A673 (cell line): ENCODE data around the gene POLA1. TPM values are rescaled to one million over a fixed set of nuclear protein-coding genes. Genes with fewer than 3 reads are reported as not detected.

Experiments
- BruUV-seq: library from RNA; stranded (reverse); fragments of 400-500 nt; replicated peaks from 2 replicates; lab custom pipeline; 2021; lab: Mats Ljungman, UMichigan
- CTCF ChIA-PET: fragments of 300-600 bp; sonication (Branson Sonifier 250); formaldehyde crosslinking; loops from one replicate; lab custom pipeline; 2022; ENCODE audit warnings: antibody characterized with exemption; lab: Charles Lee
- POLR2A ChIA-PET: fragments of 300-600 bp; sonication (Branson Sonifier 250); formaldehyde crosslinking; loops from one replicate; lab custom pipeline; 2022; ENCODE audit warnings: antibody characterized with exemption; ENCODE audit not compliant: low non-redundant PET; lab: Charles Lee
- DNase-seq: peaks from one replicate; pipeline ENCODE4 v3.0.0-alpha.2; 2015; ENCODE audit warnings: low spot score
- H3K27ac ChIP-seq: fragments of 200-600 bp; sonication (generic); 2 replicates; pipeline ENCODE4 v1.5.1; 2016; ENCODE audit warnings: mixed run types, low read depth, mild to moderate bottlenecking, mixed read lengths, antibody characterized with exemption, low read length; ENCODE audit not compliant: poor library complexity, severe bottlenecking
- H3K27me3 ChIP-seq: fragments of 200-600 bp; sonication (generic); replicated peaks from 2 replicates; pipeline ENCODE4 v1.6.1; 2017; ENCODE audit warnings: mixed run types, low read depth, mild to moderate bottlenecking, mixed read lengths, antibody characterized with exemption, low read length; ENCODE audit not compliant: insufficient read depth, poor library complexity
- H3K36me3 ChIP-seq: fragments of 200-600 bp; sonication (generic); 2 replicates; pipeline ENCODE4 v1.6.1; 2016; ENCODE audit warnings: mixed run types, mild to moderate bottlenecking, mixed read lengths, antibody characterized with exemption, low read length; ENCODE audit not compliant: insufficient read depth, poor library complexity, severe bottlenecking
- H3K4me1 ChIP-seq: fragments of 200-600 bp; sonication (generic); 2 replicates; pipeline ENCODE4 v1.6.1; 2017; ENCODE audit warnings: mixed run types, mild to moderate bottlenecking, mixed read lengths, antibody characterized with exemption, low read length; ENCODE audit not compliant: insufficient read depth, poor library complexity, severe bottlenecking
- H3K4me3 ChIP-seq: fragments of 200-600 bp; sonication (generic); 2 replicates; pipeline ENCODE4 v1.5.1; 2016; ENCODE audit warnings: low read depth, mixed run types, mild to moderate bottlenecking, mixed read lengths, low read length; ENCODE audit not compliant: poor library complexity, severe bottlenecking
- H3K9me3 ChIP-seq: fragments of 200-600 bp; sonication (generic); 2 replicates; pipeline ENCODE4 v1.6.1; 2016; ENCODE audit warnings: mixed run types, low read depth, mild to moderate bottlenecking, mixed read lengths, antibody characterized with exemption, low read length; ENCODE audit not compliant: poor library complexity, severe bottlenecking
- CTCF ChIP-seq: fragments of 300-800, 200-600 bp; sonication (generic); conservative IDR thresholded peaks from 2 replicates; pipeline ENCODE4 v1.5.1; 2017; ENCODE audit warnings: low read depth, mild to moderate bottlenecking, antibody characterized with exemption, low read length, moderate library complexity, mixed read lengths
- EZH2 ChIP-seq: fragments of 200-600 bp; sonication (generic); IDR thresholded peaks from 2 replicates; pipeline ENCODE4 v1.6.1; 2017; ENCODE audit warnings: borderline replicate concordance, low read depth, mild to moderate bottlenecking, mixed read lengths, antibody characterized with exemption, low read length; ENCODE audit not compliant: poor library complexity, severe bottlenecking
- intact Hi-C: fragments of 100-400 bp; cut with micrococcal nuclease; formaldehyde crosslinking; loops from one replicate; pipeline ENCODE4 v1.10.0; 2022; ENCODE audit not compliant: unreplicated experiment
- total RNA-seq: library from RNA; stranded (reverse); gene quantifications from 2 replicates; pipeline ENCODE4 v1.2.3, GENCODE V29; 2021

POLA1 gene
- total RNA-seq, 1 experiment from 2014 or later = 44.9 TPM

- Histone ChIP-seq H3K4me1 (peaks cover 25% of the 10 kb centered on the region), H3K27me3 (peaks cover 16% of the 10 kb centered on the region), H3K4me3 (no peak overlapping the region), H3K36me3 (no peaks in the 10 kb centered on the region), H3K27ac (no peak overlapping the region), H3K9me3 (no peaks in the 10 kb centered on the region)
- intact Hi-C loops = no loop called here
- no peak for DNase-seq
- ChIA-PET POLR2A (no interaction called here), CTCF (no interaction called here)
- TF ChIP-seq EZH2 (no peak), CTCF (no peak)
- BruUV-seq = no TSS peak
Measured at GRCh38 chrX:24987731-24988130, 294.0 kb downstream of the POLA1 start.

- H3K27me3 ChIP-seq = peaks cover 14% of the 10 kb centered on the region
- ChIA-PET POLR2A (no interaction called here), CTCF (no interaction called here)
- H3K27ac ChIP-seq = no peak overlapping the region
- H3K4me1 ChIP-seq = peaks cover 25% of the 10 kb centered on the region
- DNase-seq = peak; percentile 76
- no TSS peak for BruUV-seq
- TF ChIP-seq EZH2 (no peak), CTCF (no peak)
- H3K9me3 ChIP-seq = no peaks in the 10 kb centered on the region
- no peak overlapping the region for H3K4me3 ChIP-seq
- H3K36me3 ChIP-seq = no peaks in the 10 kb centered on the region
- intact Hi-C loops = no loop called here
Measured at GRCh38 chrX:24988314-24988713, 294.6 kb downstream of the POLA1 start.

- Histone ChIP-seq H3K27ac (no peak overlapping the region), H3K36me3 (no peaks in the 10 kb centered on the region), H3K4me1 (peaks cover 25% of the 10 kb centered on the region), H3K4me3 (no peak overlapping the region), H3K27me3 (peaks cover 14% of the 10 kb centered on the region), H3K9me3 (no peaks in the 10 kb centered on the region)
- peak; percentile 93 for DNase-seq
- intact Hi-C loops = no loop called here
- no TSS peak for BruUV-seq
- ChIA-PET CTCF (interaction anchor here (0.6 to 1.1 kb wide), 3 partner anchors 152 to 723 kb away, joined by 3 to 5 read pairs (median 4); no protein-coding TSS in a partner anchor), POLR2A (no interaction called here)
- TF ChIP-seq CTCF (peak; percentile 53; the same call in 1 of the 2 replicates), EZH2 (no peak)
Measured at GRCh38 chrX:24990535-24990934, 296.8 kb downstream of the POLA1 start.
